ENCODE data around the gene ARMH3. TPM values are rescaled to one million over a fixed set of nuclear protein-coding genes. Genes with fewer than 3 reads are reported as not detected.

ARMH3 gene
- total RNA-seq, 1 experiment from 2014 or later, result 12.8 TPM

DNA sequence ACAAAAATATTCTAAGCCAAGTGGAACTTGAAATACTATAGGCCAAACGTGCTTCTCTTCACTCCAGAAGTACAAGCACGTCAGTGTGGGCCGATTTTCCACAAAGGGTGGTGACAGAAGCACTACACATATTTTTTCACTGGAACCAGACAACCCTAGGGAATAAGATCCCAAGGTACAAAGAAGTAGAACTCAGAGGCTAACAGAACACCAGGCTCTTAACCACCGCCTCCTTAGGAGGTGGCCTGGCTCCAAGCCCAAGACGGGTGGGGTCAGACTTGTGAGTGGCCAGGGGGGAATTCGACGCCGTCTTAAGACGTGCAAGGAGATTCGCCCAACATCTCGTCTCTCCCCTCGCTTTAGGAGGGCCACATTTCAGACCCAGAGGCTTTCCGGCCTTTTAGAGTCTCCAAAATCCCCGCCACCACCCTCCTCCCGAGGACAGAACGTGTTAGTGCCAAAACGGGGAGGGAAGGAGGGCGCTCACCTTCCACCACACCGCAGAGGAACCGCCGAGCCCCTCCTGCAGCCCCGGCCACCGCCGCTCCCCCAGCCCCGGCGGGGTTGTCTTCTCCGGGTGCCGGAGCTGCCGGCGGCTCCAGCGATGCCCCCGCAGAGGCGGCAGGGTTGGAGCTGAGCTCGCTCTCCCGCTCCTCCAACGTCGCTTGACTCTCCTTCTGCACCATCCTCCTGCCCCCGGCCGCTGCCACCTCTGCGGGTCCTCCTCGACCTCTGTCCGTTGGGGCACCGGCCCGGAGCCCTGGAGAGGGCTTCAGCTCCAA, 238.4 kb downstream of the ARMH3 start:
- no peaks in the 10 kb centered on the region for H3K9me3 ChIP-seq (ENCODE audit: insufficient read depth, low read depth)
- no peaks in the 10 kb centered on the region for H3K9me2 ChIP-seq (ENCODE audit: insufficient read depth)
- H3K27me3 ChIP-seq (ENCODE audit: insufficient read depth, low read depth), result no peaks in the 10 kb centered on the region
- H4K20me1 ChIP-seq (ENCODE audit: insufficient read depth), result peaks cover 48% of the 10 kb centered on the region
- peak overlapping the region; percentile 77 for H3K4me3 ChIP-seq
- DNase-seq, result peak; percentile 77 to 79
- peaks cover 28% of the 10 kb centered on the region for H3K4me1 ChIP-seq (replicated peaks; ENCODE audit: insufficient read depth)
- intact Hi-C loops (cut with micrococcal nuclease; ENCODE audit: unreplicated experiment), result loop anchor here (2.0 kb wide), 1 partner anchor 239 kb away; the partner anchor contains the start of gene ARMH3
- H3K79me2 ChIP-seq (ENCODE audit: low read depth), result peaks cover 57% of the 10 kb centered on the region
- ChIA-PET POLR2A (ENCODE audit: unreplicated experiment) (interaction anchor here (0.7 kb wide), 1 partner anchor 22 kb away, joined by 5 read pairs; no protein-coding TSS in a partner anchor), CTCF (interaction anchor here (0.6 kb wide), 1 partner anchor 24 kb away, joined by 8 read pairs; no protein-coding TSS in a partner anchor)
- no peak for TF ChIP-seq EZH2 (IDR thresholded peaks at IDR 0.05; ENCODE audit: low read depth)
- TF ChIP-seq, protein P1, sequence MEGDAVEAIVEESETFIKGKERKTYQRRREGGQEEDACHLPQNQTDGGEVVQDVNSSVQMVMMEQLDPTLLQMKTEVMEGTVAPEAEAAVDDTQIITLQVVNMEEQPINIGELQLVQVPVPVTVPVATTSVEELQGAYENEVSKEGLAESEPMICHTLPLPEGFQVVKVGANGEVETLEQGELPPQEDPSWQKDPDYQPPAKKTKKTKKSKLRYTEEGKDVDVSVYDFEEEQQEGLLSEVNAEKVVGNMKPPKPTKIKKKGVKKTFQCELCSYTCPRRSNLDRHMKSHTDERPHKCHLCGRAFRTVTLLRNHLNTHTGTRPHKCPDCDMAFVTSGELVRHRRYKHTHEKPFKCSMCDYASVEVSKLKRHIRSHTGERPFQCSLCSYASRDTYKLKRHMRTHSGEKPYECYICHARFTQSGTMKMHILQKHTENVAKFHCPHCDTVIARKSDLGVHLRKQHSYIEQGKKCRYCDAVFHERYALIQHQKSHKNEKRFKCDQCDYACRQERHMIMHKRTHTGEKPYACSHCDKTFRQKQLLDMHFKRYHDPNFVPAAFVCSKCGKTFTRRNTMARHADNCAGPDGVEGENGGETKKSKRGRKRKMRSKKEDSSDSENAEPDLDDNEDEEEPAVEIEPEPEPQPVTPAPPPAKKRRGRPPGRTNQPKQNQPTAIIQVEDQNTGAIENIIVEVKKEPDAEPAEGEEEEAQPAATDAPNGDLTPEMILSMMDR (conservative IDR thresholded peaks at IDR 0.05), result no peak
- H3K4me2 ChIP-seq, result peak overlapping the region; percentile 99
- H3K27ac ChIP-seq, result 0 out of 2 replicates have a peak overlapping the region, but pooled peaks have one; percentile 23
- TSS peak; percentile 76 for BruUV-seq (replicated peaks)
- H2AFZ ChIP-seq, result peak overlapping the region; percentile 70
- no peaks in the 10 kb centered on the region for H3K36me3 ChIP-seq (ENCODE audit: low read depth)
- peaks cover 8% of the 10 kb centered on the region; the same call in 1 of the 2 replicates for H3F3A ChIP-seq (ENCODE audit: insufficient read depth, low read depth)

DNA sequence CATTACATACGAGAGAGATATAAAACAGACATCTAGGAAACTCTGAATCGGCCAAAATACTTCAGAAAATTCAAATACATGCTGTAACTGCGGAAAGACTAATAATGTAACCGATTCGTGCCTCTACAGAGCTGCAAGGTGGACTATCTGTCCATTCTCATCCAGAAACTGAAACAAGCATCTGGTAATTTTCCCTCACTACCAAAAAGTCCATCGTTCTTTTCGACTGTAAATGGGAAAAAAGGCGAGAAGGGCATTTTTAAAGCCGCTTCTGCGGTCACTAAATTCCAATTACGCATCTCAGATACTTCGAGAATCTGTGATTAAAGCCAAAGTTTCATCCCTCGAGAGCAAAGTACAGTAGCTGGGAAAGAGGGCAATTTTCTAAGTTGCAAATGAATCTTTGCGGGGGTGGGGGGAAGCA, 239.0 kb downstream of the ARMH3 start:
- Histone ChIP-seq H3F3A (ENCODE audit: insufficient read depth, low read depth) (peaks cover 8% of the 10 kb centered on the region; the same call in 1 of the 2 replicates), H2AFZ (no peak overlapping the region), H3K9me3 (ENCODE audit: insufficient read depth, low read depth) (no peaks in the 10 kb centered on the region), H3K9me2 (ENCODE audit: insufficient read depth) (no peaks in the 10 kb centered on the region), H4K20me1 (ENCODE audit: insufficient read depth) (peaks cover 52% of the 10 kb centered on the region), H3K27me3 (ENCODE audit: insufficient read depth, low read depth) (no peaks in the 10 kb centered on the region), H3K79me2 (ENCODE audit: low read depth) (peaks cover 63% of the 10 kb centered on the region), H3K4me2 (peak overlapping the region; percentile 99), H3K27ac (no peak overlapping the region), H3K36me3 (ENCODE audit: low read depth) (no peaks in the 10 kb centered on the region), H3K4me3 (peak overlapping the region; percentile 77), H3K4me1 (replicated peaks; ENCODE audit: insufficient read depth) (peaks cover 28% of the 10 kb centered on the region)
- no peak for DNase-seq
- POLR2A ChIA-PET (ENCODE audit: unreplicated experiment), result no interaction called here
- TSS peak; percentile 39 for BruUV-seq (replicated peaks)
- CTCF ChIA-PET, result interaction anchor here (0.6 kb wide), 2 partner anchors 24 to 268 kb away, joined by 8 to 16 read pairs; no protein-coding TSS in a partner anchor
- TF ChIP-seq, protein P1 (conservative IDR thresholded peaks at IDR 0.05), result no peak
- intact Hi-C loops (cut with micrococcal nuclease; ENCODE audit: unreplicated experiment), result no loop called here

GRCh38 chr10:101816376-101816775, 239.6 kb downstream of the ARMH3 start:
- intact Hi-C loops (cut with micrococcal nuclease; ENCODE audit: unreplicated experiment), result no loop called here
- POLR2A ChIA-PET (ENCODE audit: unreplicated experiment), result no interaction called here
- Histone ChIP-seq H2AFZ (no peak overlapping the region), H3K36me3 (ENCODE audit: low read depth) (no peaks in the 10 kb centered on the region), H3F3A (ENCODE audit: insufficient read depth, low read depth) (peaks cover 8% of the 10 kb centered on the region; the same call in 1 of the 2 replicates), H3K27me3 (ENCODE audit: insufficient read depth, low read depth) (no peaks in the 10 kb centered on the region), H3K4me3 (peak overlapping the region; percentile 77), H3K4me1 (replicated peaks; ENCODE audit: insufficient read depth) (peaks cover 28% of the 10 kb centered on the region), H3K9me3 (ENCODE audit: insufficient read depth, low read depth) (no peaks in the 10 kb centered on the region), H3K9me2 (ENCODE audit: insufficient read depth) (no peaks in the 10 kb centered on the region), H3K4me2 (peak overlapping the region; percentile 99), H4K20me1 (ENCODE audit: insufficient read depth) (peaks cover 52% of the 10 kb centered on the region), H3K79me2 (ENCODE audit: low read depth) (peaks cover 66% of the 10 kb centered on the region), H3K27ac (no peak overlapping the region)
- DNase-seq, result no peak
- TF ChIP-seq, protein P1 (conservative IDR thresholded peaks at IDR 0.05), result no peak
- TF ChIP-seq EZH2 (IDR thresholded peaks at IDR 0.05; ENCODE audit: low read depth), result no peak
- no TSS peak for BruUV-seq (replicated peaks)
- CTCF ChIA-PET, result interaction anchor here (0.6 kb wide), 1 partner anchor 267 kb away, joined by 16 read pairs; no protein-coding TSS in a partner anchor

All from PC-9 (cell line).